KOPT-K1 (cell line): ENCODE results near the gene AK3.

Experiments used
- H3K27ac ChIP-seq: fragments of 200-600 bp; sonication (generic); 2 replicates; pipeline ENCODE4 v1.5.1; 2016; ENCODE audit warnings: antibody characterized with exemption, mild to moderate bottlenecking, low read depth, low read length; ENCODE audit not compliant: poor library complexity, severe bottlenecking
- H3K36me3 ChIP-seq: fragments of 200-600 bp; sonication (generic); 2 replicates; pipeline ENCODE4 v1.5.1; 2017; ENCODE audit warnings: antibody characterized with exemption, mild to moderate bottlenecking, low read length, moderate library complexity; ENCODE audit not compliant: insufficient read depth
- H3K9me3 ChIP-seq: fragments of 200-600 bp; sonication (generic); 2 replicates; pipeline ENCODE4 v1.5.1; 2017; ENCODE audit warnings: antibody characterized with exemption, low read length, mild to moderate bottlenecking; ENCODE audit not compliant: insufficient read depth, poor library complexity, severe bottlenecking

The AK3 gene

GRCh38 chr9:4701526-4701925 is 39.5 kb downstream of the AK3 start:
- Histone ChIP-seq H3K36me3 (peaks cover 90% of the 10 kb centered on the region), H3K27ac (no peak overlapping the region), H3K9me3 (no peaks in the 10 kb centered on the region)

- Histone ChIP-seq H3K27ac (no peak overlapping the region), H3K9me3 (no peaks in the 10 kb centered on the region), H3K36me3 (peaks cover 90% of the 10 kb centered on the region)
These were observed 40.1 kb downstream of the AK3 start for GRCh38 chr9:4700932-4701331.

GRCh38 chr9:4700091-4700490 is 40.9 kb downstream of the AK3 start:
- H3K36me3 ChIP-seq = peaks cover 94% of the 10 kb centered on the region

GRCh38 chr9:4691795-4692194 is 49.2 kb downstream of the AK3 start:
- Histone ChIP-seq H3K36me3 (peaks cover 77% of the 10 kb centered on the region), H3K27ac (no peak overlapping the region)

More at GRCh38 chr9:4700091-4700490, 40.9 kb downstream of the AK3 start:
- H3K27ac ChIP-seq = no peak overlapping the region
- no peaks in the 10 kb centered on the region for H3K9me3 ChIP-seq

GRCh38 chr9:4690144-4690543 is 50.9 kb downstream of the AK3 start:
- H3K36me3 ChIP-seq = peaks cover 77% of the 10 kb centered on the region
- no peak overlapping the region for H3K27ac ChIP-seq
- H3K9me3 ChIP-seq = no peaks in the 10 kb centered on the region

More at GRCh38 chr9:4691795-4692194, 49.2 kb downstream of the AK3 start:
- no peaks in the 10 kb centered on the region for H3K9me3 ChIP-seq

GRCh38 chr9:4689687-4690104 is 51.3 kb downstream of the AK3 start:
- Histone ChIP-seq H3K27ac (no peak overlapping the region), H3K36me3 (peaks cover 77% of the 10 kb centered on the region), H3K9me3 (no peaks in the 10 kb centered on the region)

- Histone ChIP-seq H3K36me3 (peaks cover 72% of the 10 kb centered on the region), H3K9me3 (no peaks in the 10 kb centered on the region), H3K27ac (no peak overlapping the region)
These were observed 52.0 kb downstream of the AK3 start for GRCh38 chr9:4689021-4689420.

- Histone ChIP-seq H3K36me3 (peaks cover 62% of the 10 kb centered on the region), H3K9me3 (no peaks in the 10 kb centered on the region), H3K27ac (no peak overlapping the region)
These were observed 54.4 kb downstream of the AK3 start for GRCh38 chr9:4686584-4686983.

GRCh38 chr9:4686112-4686511 is 54.9 kb downstream of the AK3 start:
- Histone ChIP-seq H3K9me3 (no peaks in the 10 kb centered on the region), H3K27ac (no peak overlapping the region), H3K36me3 (peaks cover 58% of the 10 kb centered on the region)

GRCh38 chr9:4684820-4685219 is 56.2 kb downstream of the AK3 start:
- H3K36me3 ChIP-seq = peaks cover 45% of the 10 kb centered on the region
- no peak overlapping the region for H3K27ac ChIP-seq
- no peaks in the 10 kb centered on the region for H3K9me3 ChIP-seq

- H3K27ac ChIP-seq = no peak overlapping the region
- H3K9me3 ChIP-seq = no peaks in the 10 kb centered on the region
- peaks cover 19% of the 10 kb centered on the region; the same call in 1 of the 2 replicates for H3K36me3 ChIP-seq
These were observed 60.3 kb downstream of the AK3 start for GRCh38 chr9:4680750-4681149.

- Histone ChIP-seq H3K36me3 (peaks cover 13% of the 10 kb centered on the region; the same call in 1 of the 2 replicates), H3K9me3 (no peaks in the 10 kb centered on the region), H3K27ac (peak overlapping the region; percentile 91)
These were observed 60.9 kb downstream of the AK3 start for GRCh38 chr9:4680173-4680525.

GRCh38 chr9:4679268-4680172 is 61.5 kb downstream of the AK3 start, which contains the start of gene CDC37L1:
TSS of gene CDC37L1 (plus strand) at chr9:4679569. CDS start at chr9:4679768, 199 bp downstream.
- peak within 1 kb of the TSS; percentile 91 for H3K27ac ChIP-seq
- H3K36me3 ChIP-seq = peaks cover 7% of the 10 kb centered on the region; the same call in 1 of the 2 replicates
- no peaks in the 10 kb centered on the region for H3K9me3 ChIP-seq

GRCh38 chr9:4678679-4679267 is 62.2 kb downstream of the AK3 start:
- H3K27ac ChIP-seq = peak overlapping the region; percentile 91
- peaks cover 7% of the 10 kb centered on the region; the same call in 1 of the 2 replicates for H3K36me3 ChIP-seq
- no peaks in the 10 kb centered on the region for H3K9me3 ChIP-seq

- H3K36me3 ChIP-seq = no peaks in the 10 kb centered on the region
- no peak overlapping the region for H3K27ac ChIP-seq
- H3K9me3 ChIP-seq = no peaks in the 10 kb centered on the region
These were observed 63.6 kb downstream of the AK3 start for GRCh38 chr9:4677392-4677791.
